Upper lobe of right lung (tissue), 1 donor: ENCODE results near the gene KIAA0232. TPM values are rescaled to one million over a fixed set of nuclear protein-coding genes. Genes with fewer than 3 reads are reported as not detected.
"Not testable (repeated sequence)": the region's sequence is repeated elsewhere in the genome, so short reads cannot be mapped to it uniquely, and the experiment has no call there.

ENCODE experiments used
- ATAC-seq: fragments of 200-7000 bp; cut with Tn5 transposase; one replicate; pipeline ENCODE4 v1.9.1; 2020; ENCODE audit warnings: mild to moderate bottlenecking, moderate library complexity
- DNase-seq: peaks from one replicate; pipeline ENCODE4 v3.0.0-alpha.2; 2020
- H3K27ac ChIP-seq: fragments of 200-600 bp; one replicate; pipeline ENCODE4 v1.8.0; 2022
- H3K27me3 ChIP-seq: fragments of 200-600 bp; one replicate; pipeline ENCODE4 v1.8.0; 2022; ENCODE audit warnings: mild to moderate bottlenecking
- H3K36me3 ChIP-seq: fragments of 200-600 bp; one replicate; pipeline ENCODE4 v1.8.0; 2022
- H3K4me1 ChIP-seq: fragments of 200-600 bp; one replicate; pipeline ENCODE4 v1.8.0; 2022
- H3K4me3 ChIP-seq: fragments of 200-600 bp; one replicate; pipeline ENCODE4 v1.8.0; 2022; ENCODE audit warnings: mild to moderate bottlenecking
- H3K9me3 ChIP-seq: fragments of 200-600 bp; one replicate; pipeline ENCODE4 v1.8.0; 2022
- intact Hi-C: fragments of 100-400 bp; cut with DNase I; formaldehyde crosslinking; loops from one replicate; pipeline ENCODE4 v1.11.0; 2022
- total RNA-seq: library from RNA; stranded (reverse); fragmentation: NEBNext Ultra II Directional; extraction: Animal tissue kit (Norgen Biotek cat#: 25700); gene quantifications from one replicate; pipeline ENCODE4 v1.2.1, GENCODE V29; 2021
- TF ChIP-seq, protein P1 (sequence below): fragments of 200-600 bp; IDR thresholded peaks from one replicate; pipeline ENCODE4 v1.8.0; 2022; ENCODE audit warnings: antibody characterized with exemption
- donor health status: DM: no; HTN: yes; CAD: no; lungs with severe emphysema.

Gene KIAA0232
- total RNA-seq, 1 donor from 2014 or later: 30.9 TPM

DNA sequence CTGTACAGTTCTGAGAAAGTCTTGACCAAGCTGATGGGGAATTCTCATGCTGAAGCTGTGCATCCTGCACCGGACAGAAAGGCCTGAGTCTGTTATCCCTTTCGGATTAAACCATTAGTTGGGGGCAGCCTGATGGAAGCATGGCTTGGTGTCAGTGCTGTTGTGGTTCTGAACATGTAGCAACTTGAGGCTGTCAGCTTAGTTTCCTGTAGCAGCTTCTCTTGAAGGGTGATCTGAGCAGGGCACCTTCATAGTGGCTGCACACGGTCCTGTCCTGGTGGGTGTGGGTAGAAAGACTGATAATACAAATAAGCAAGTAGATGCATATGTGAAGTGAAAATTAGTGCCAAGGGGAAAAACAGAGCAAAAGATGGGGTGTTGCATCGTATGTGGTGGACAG, 11.7 kb downstream of the KIAA0232 start:
- H3K4me1 ChIP-seq: peaks cover 9% of the 10 kb centered on the region
- no peaks in the 10 kb centered on the region for H3K27me3 ChIP-seq
- no peaks in the 10 kb centered on the region for H3K9me3 ChIP-seq
- TF ChIP-seq, protein P1, sequence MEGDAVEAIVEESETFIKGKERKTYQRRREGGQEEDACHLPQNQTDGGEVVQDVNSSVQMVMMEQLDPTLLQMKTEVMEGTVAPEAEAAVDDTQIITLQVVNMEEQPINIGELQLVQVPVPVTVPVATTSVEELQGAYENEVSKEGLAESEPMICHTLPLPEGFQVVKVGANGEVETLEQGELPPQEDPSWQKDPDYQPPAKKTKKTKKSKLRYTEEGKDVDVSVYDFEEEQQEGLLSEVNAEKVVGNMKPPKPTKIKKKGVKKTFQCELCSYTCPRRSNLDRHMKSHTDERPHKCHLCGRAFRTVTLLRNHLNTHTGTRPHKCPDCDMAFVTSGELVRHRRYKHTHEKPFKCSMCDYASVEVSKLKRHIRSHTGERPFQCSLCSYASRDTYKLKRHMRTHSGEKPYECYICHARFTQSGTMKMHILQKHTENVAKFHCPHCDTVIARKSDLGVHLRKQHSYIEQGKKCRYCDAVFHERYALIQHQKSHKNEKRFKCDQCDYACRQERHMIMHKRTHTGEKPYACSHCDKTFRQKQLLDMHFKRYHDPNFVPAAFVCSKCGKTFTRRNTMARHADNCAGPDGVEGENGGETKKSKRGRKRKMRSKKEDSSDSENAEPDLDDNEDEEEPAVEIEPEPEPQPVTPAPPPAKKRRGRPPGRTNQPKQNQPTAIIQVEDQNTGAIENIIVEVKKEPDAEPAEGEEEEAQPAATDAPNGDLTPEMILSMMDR: no peak
- no peak overlapping the region for H3K4me3 ChIP-seq
- intact Hi-C loops: no loop called here
- DNase-seq (no peak), ATAC-seq (no peak)
- H3K27ac ChIP-seq: no peak overlapping the region
- H3K36me3 ChIP-seq: no peaks in the 10 kb centered on the region

DNA sequence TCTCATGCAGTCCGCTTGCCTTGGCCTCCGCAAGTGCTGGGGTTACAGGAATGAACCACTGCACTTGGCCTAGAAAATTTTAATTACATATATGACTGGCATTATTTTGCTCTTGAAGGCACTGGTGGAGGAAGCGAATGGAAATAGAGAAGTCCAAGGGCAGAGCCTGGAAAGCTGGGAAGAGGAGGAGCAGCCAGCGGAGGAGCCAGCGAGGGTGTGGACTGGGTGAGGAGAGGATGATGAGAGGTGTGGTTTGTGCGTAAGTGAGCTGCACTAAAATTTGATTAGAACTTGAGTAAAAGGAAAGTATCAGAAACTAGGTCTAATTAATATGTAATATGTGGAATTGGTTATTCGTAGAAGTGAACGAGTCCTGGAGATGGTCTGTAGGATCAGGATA, 13.3 kb downstream of the KIAA0232 start:
- TF ChIP-seq, protein P1: no peak
- Histone ChIP-seq H3K27ac (no peak overlapping the region), H3K4me3 (no peak overlapping the region), H3K36me3 (no peaks in the 10 kb centered on the region), H3K9me3 (no peaks in the 10 kb centered on the region), H3K4me1 (peaks cover 9% of the 10 kb centered on the region), H3K27me3 (no peaks in the 10 kb centered on the region)
- DNase-seq (no peak), ATAC-seq (no peak)
- intact Hi-C loops: no loop called here

DNA sequence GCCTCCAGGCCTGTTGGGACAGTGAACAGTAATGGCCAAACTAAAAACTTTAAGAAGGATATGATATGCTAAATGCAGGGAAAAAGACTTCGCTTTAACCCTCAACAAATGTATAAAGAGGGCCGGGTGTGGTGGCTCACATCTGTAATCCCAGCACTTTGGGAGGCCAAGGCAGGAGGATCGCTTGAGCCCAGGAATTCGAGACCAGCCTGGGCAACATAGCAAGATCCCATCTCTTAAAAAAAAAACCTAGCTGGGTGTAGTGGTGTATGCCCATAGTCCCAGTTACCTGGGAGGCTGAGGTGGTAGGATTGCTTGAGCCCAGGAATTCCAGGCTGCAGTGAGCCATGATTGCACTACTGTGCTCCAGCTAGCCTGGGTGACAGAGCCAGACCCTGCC, 14.8 kb downstream of the KIAA0232 start:
- H3K9me3 ChIP-seq, DNase-seq, H3K27ac ChIP-seq, ATAC-seq, H3K36me3 ChIP-seq, H3K4me1 ChIP-seq, H3K27me3 ChIP-seq, H3K4me3 ChIP-seq, intact Hi-C loops: not testable (repeated sequence)

DNA sequence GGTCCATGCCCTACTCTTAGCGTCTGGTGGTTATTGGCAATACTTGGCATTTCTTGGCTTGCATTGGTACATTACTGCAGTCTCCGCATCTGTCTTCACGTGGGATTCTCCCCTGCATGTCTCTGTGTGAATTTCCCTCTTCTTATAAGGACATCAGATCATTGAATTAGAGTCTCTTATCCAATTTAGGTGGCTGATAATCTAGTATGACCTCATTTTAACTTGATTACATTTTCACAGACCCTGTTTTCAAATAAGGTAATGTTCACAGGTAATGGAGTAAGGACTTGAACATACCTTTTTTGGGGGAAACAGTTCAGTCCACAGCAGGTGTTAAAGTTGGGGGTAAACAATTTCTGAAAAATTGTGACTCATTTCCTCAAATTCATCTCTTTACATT, 16.6 kb downstream of the KIAA0232 start:
- Histone ChIP-seq H3K36me3 (no peaks in the 10 kb centered on the region), H3K9me3 (no peaks in the 10 kb centered on the region), H3K27me3 (no peaks in the 10 kb centered on the region), H3K27ac (no peak overlapping the region), H3K4me1 (peaks cover 10% of the 10 kb centered on the region), H3K4me3 (no peak overlapping the region)
- intact Hi-C loops: no loop called here
- no peak for ATAC-seq
- TF ChIP-seq, protein P1: no peak
- DNase-seq: no peak

DNA sequence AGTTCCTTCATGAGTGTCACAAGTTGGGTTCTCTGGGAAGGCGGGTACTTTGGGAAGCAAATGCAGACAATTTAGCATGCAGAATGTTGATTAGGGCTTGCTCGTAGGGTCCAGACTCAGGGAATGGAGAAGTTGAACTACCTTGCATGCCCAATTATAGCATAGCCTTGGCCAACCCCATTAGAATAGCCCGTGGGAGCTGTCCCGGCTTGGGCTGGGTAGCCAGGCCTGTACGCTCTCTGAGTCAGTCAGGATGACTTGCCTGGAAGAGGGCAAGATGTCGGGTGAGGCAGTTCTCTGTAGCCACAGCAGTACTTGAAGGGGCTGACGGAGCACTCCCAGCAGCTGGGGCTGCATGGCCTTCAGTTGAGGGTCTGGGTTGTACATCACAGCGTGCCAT, 19.5 kb downstream of the KIAA0232 start:
- DNase-seq (no peak), ATAC-seq (no peak)
- no peak overlapping the region for H3K27ac ChIP-seq
- H3K36me3 ChIP-seq: no peaks in the 10 kb centered on the region
- intact Hi-C loops: no loop called here
- H3K27me3 ChIP-seq: no peaks in the 10 kb centered on the region
- peaks cover 12% of the 10 kb centered on the region for H3K4me1 ChIP-seq
- H3K4me3 ChIP-seq: no peak overlapping the region
- no peaks in the 10 kb centered on the region for H3K9me3 ChIP-seq
- TF ChIP-seq, protein P1: no peak

DNA sequence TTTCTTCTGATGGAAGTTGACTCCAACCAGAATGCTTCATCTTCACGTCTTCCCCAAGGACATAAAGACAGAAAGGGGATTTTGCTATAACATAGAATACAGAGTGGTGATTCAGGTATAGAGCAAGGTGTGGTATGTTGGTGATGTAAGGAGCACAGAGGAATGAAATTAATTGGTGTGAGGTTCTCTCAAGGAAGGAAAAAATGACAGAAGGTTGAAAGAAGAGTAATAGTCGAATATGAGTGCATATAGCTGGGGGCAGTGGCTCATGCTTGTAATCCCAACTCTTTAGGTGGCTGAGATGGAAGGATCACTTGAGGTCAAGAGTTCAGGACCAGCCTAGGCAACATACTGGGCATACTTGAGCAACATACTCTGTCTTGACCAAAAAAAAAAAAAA, 20.1 kb downstream of the KIAA0232 start:
- peaks cover 18% of the 10 kb centered on the region for H3K4me1 ChIP-seq
- H3K9me3 ChIP-seq: no peaks in the 10 kb centered on the region
- no peaks in the 10 kb centered on the region for H3K27me3 ChIP-seq
- no peaks in the 10 kb centered on the region for H3K36me3 ChIP-seq
- TF ChIP-seq, protein P1: no peak
- H3K4me3 ChIP-seq: no peak overlapping the region
- ATAC-seq (no peak), DNase-seq (no peak)
- no peak overlapping the region for H3K27ac ChIP-seq
- intact Hi-C loops: no loop called here
